Endothelial cell of umbilical vein (primary cell): ENCODE results near the gene DIS3L2.

Experiments
- EZH2 ChIP-seq: IDR thresholded peaks from 2 replicates; pipeline ENCODE4 v1.6.1; 2012; ENCODE audit warnings: borderline replicate concordance, low read depth, mild to moderate bottlenecking, moderate library complexity, low read length, inconsistent platforms; ENCODE audit not compliant: severe bottlenecking
- GATA2 ChIP-seq: IDR thresholded peaks from 2 replicates; pipeline ENCODE4 v1.7.0; 2011; ENCODE audit warnings: low read depth, mild to moderate bottlenecking, moderate library complexity, mixed read lengths, low read length; ENCODE audit not compliant: insufficient read length, insufficient read depth
- JUN ChIP-seq: IDR thresholded peaks from 2 replicates; pipeline ENCODE4 v1.6.1; 2011; ENCODE audit warnings: borderline replicate concordance, low read depth; ENCODE audit not compliant: insufficient read length, insufficient read depth
- MYC ChIP-seq: IDR thresholded peaks from one replicate; pipeline ENCODE4 v1.6.1; 2011; ENCODE audit warnings: mild to moderate bottlenecking, low read depth, low read length
- POLR2A ChIP-seq: IDR thresholded peaks from 2 replicates; pipeline ENCODE4 v1.6.1; 2012; ENCODE audit warnings: low read depth, mild to moderate bottlenecking, control low read depth, low read length
- POLR2AphosphoS5 ChIP-seq: IDR thresholded peaks from 2 replicates; pipeline ENCODE4 v1.6.1; 2012; ENCODE audit warnings: low read depth, mild to moderate bottlenecking, control low read depth, low read length, moderate library complexity; ENCODE audit not compliant: insufficient read depth
- TF ChIP-seq, protein P1 (sequence below), 2 donors: IDR thresholded peaks; 1 replicate in 1 of 2; 2 replicates in 1 of 2; pipeline ENCODE4 v1.5.1; 2011; ENCODE audit warnings: low read length in 2 of 2, mild to moderate bottlenecking in 2 of 2, moderate library complexity in 2 of 2, control low read depth in 1 of 2, inconsistent platforms in 1 of 2, low read depth in 1 of 2; ENCODE audit not compliant: insufficient read depth in 1 of 2; ENCODE audit errors: extremely low read depth in 1 of 2

- TF ChIP-seq, protein P1, sequence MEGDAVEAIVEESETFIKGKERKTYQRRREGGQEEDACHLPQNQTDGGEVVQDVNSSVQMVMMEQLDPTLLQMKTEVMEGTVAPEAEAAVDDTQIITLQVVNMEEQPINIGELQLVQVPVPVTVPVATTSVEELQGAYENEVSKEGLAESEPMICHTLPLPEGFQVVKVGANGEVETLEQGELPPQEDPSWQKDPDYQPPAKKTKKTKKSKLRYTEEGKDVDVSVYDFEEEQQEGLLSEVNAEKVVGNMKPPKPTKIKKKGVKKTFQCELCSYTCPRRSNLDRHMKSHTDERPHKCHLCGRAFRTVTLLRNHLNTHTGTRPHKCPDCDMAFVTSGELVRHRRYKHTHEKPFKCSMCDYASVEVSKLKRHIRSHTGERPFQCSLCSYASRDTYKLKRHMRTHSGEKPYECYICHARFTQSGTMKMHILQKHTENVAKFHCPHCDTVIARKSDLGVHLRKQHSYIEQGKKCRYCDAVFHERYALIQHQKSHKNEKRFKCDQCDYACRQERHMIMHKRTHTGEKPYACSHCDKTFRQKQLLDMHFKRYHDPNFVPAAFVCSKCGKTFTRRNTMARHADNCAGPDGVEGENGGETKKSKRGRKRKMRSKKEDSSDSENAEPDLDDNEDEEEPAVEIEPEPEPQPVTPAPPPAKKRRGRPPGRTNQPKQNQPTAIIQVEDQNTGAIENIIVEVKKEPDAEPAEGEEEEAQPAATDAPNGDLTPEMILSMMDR (IDR thresholded peaks at IDR 0.05; ENCODE audit: extremely low read depth in 1 of 2, insufficient read depth in 1 of 2, low read depth in 1 of 2, low read length in 2 of 2), result no peak
- TF ChIP-seq JUN (no peak), POLR2A (no peak), GATA2 (no peak), EZH2 (no peak), POLR2AphosphoS5 (no peak), MYC (no peak)
Observed at GRCh38 chr2:231926761-231927565, 34.5 kb upstream of the DIS3L2 start.
